NCI-H82 treated with DMSO at 0.1 percent for 48 hours (cell line): Measurements from ENCODE around the gene APOBR.
"Not testable (repeated sequence)": the region's sequence is repeated elsewhere in the genome, so short reads cannot be mapped to it uniquely, and the experiment has no call there.

Source experiments
- DNase-seq: peaks from one replicate; lab custom pipeline; 2025; ENCODE audit not compliant: unreplicated experiment; lab: John Stamatoyannopoulos, UW

The APOBR gene

GRCh38 chr16:28494121-28494851 is at the start of gene APOBR:
Gene APOBR (plus strand): TSS chr16:28494643. CDS start chr16:28494682, 39 bp downstream.
- DNase-seq, result no peak

GRCh38 chr16:28446388-28446787 is 48.1 kb upstream of the APOBR start:
- not testable (repeated sequence) for DNase-seq

- DNase-seq, result not testable (repeated sequence)
Measured at GRCh38 chr16:28447081-28447480, 47.4 kb upstream of the APOBR start.

GRCh38 chr16:28473714-28474265 is 20.7 kb upstream of the APOBR start:
- no peak for DNase-seq

- DNase-seq, result no peak
Measured at GRCh38 chr16:28475221-28475620, 19.2 kb upstream of the APOBR start.

- DNase-seq, result no peak
Measured at GRCh38 chr16:28477311-28477920, 17.0 kb upstream of the APOBR start.

- no peak for DNase-seq
Measured at GRCh38 chr16:28478506-28479180, 15.8 kb upstream of the APOBR start.

GRCh38 chr16:28482026-28482425 is 12.4 kb upstream of the APOBR start:
- no peak for DNase-seq

- not testable (repeated sequence) for DNase-seq
Measured at GRCh38 chr16:28483361-28483760, 11.1 kb upstream of the APOBR start.

- no peak for DNase-seq
Measured at GRCh38 chr16:28486266-28486665, 8.2 kb upstream of the APOBR start.

GRCh38 chr16:28491230-28491969 is 3.0 kb upstream of the APOBR start:
- no peak for DNase-seq

- peak; percentile 76 for DNase-seq
Measured at GRCh38 chr16:28491970-28492474, 2.4 kb upstream of the APOBR start, which contains the start of gene CLN3. Gene CLN3 (minus strand): TSS chr16:28492074. CDS start chr16:28491759, 315 bp downstream.

- DNase-seq, result no peak
Measured at GRCh38 chr16:28492511-28492910, 1.9 kb upstream of the APOBR start.

- no peak for DNase-seq
Measured at GRCh38 chr16:28495098-28495793, 803 bp downstream of the APOBR start.

- DNase-seq, result no peak
Measured at GRCh38 chr16:28495795-28496749, 1.6 kb downstream of the APOBR start.

- no peak for DNase-seq
Measured at GRCh38 chr16:28496844-28497243, 2.4 kb downstream of the APOBR start.

GRCh38 chr16:28497386-28497785 is 2.9 kb downstream of the APOBR start:
- no peak for DNase-seq

- no peak for DNase-seq
Measured at GRCh38 chr16:28497861-28498599, 3.6 kb downstream of the APOBR start.
